GM20431 (cell line): ENCODE results near the gene SELENOW.
"Not testable (repeated sequence)": the region's sequence is repeated elsewhere in the genome, so short reads cannot be mapped to it uniquely, and the experiment has no call there.

Experiments
- in situ Hi-C: fragments of 300-500 bp; cut with MseI, MboI; formaldehyde crosslinking; loops from one replicate; pipeline ENCODE4 v1.15.0; 2020; ENCODE audit warnings: low sequenced_read_pairs; ENCODE audit not compliant: unreplicated experiment

Gene SELENOW

DNA sequence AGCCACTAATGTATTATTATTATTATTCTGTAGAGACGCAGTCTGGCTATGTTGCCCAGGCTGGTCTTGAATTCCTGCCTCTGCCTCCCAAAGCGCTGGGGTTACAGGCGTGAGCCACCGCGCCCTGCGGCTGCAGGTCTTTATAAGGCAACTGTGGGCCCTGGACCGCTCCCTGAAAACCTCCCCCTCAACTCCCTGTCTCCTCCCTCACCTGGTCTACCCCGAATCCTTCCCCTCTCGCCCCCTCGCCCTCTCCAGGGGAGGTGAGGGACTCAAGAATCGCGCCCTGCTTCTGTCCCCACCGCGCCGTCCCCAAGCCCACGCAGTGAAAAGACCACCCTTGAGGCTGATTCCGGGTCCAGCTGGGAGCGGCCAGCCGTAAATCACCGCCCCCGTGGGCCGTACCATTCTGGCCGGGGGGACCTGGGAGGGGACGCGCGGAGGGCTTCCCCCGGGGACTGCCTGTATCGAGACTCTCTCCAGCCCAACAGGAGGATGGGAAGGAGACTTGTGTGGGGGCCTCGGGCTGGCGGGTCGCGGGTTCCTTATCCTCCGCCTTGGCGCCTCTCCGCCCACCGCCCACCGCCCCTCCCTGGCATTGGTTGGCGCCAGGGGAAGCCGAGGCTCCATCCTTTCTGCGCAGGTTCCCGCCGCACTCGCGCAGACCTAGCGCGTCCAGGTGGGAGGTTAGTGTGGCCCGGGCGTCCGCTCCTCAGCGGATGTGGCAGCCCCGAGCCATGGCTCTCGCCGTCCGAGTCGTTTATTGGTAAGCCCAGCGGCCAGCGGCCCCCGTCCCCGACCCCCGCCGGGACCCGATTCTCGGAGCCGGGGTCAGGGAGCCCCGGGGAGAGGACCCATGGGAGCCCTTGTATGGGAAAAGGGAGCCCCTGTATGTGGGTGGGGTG lies at the start of gene SELENOW:
Gene SELENOW (plus strand): TSS at position 655 of the 905 bp plus-strand sequence. CDS start 83 bp downstream, at position 738.
- in situ Hi-C loops: no loop called here

DNA sequence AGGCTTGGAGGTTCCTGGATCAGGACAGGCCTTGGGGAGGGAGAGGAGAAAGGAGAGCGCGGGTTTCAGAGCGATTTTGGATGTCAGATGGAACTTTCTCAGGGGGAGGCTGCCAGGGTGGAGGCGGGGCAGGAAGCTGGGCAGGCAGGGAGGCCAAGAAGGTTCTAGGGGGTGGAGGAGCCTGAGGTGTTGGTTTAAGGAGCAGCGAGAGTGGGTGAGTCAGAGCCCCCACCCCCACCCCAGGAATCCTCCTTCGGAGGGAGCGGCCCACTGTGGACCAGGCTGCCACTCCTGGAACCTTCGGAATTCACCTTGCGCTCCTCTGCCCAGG lies 49.1 kb upstream of the SELENOW start:
- in situ Hi-C loops: no loop called here

DNA sequence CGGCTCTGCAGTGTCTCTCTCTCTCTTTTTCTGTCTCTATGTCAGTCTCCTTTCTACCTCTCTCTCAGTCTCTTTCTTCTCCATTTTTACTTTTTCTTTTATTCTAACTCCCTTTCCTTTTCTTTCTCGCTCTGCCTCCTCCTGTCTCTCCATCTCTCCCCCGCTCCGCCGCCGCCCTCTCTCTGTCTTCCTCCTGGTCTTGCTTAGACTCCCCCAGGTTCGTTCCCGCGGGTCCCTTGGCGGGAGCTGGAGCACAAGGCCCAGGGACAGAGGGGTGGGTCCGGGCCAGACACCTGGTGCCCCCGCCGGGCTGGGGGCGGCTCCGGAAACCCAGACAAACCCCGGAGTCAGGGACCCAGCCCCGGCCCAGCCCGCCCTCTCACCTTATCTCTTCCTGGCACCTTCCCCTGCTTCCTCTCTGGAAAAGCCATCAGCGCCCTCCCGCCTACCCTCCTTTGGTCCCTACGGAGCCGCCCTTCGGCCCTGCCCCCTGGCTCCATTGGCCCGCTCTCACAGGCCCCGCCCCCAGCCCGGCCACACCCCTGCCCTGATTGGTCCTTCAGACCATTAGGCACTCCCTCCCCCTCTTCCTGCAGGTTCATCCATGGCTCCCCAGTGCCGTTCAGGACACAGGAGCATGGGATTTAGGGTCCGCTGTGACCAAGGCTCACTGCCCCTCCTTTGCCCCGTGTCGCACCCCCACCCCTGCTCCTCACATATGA lies 48.5 kb upstream of the SELENOW start:
- in situ Hi-C loops: no loop called here

DNA sequence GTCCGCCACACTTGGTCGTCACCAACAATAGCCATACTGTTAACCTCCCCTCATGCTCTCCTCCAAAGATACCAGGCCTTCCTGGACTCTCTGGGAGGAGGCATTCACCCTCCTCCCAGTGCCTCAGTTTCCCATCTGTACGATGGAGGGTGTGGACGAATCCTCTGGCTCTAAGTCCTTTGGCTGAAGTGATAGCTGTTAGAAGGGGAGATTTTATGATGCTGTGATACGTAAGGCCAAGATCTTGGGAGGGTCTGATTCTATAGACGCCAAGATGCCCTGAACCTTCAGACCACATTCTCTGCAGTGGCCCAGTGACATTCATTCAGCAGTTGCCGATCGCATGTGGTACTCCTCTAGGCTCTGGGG lies 48.0 kb upstream of the SELENOW start:
- in situ Hi-C loops: no loop called here

DNA sequence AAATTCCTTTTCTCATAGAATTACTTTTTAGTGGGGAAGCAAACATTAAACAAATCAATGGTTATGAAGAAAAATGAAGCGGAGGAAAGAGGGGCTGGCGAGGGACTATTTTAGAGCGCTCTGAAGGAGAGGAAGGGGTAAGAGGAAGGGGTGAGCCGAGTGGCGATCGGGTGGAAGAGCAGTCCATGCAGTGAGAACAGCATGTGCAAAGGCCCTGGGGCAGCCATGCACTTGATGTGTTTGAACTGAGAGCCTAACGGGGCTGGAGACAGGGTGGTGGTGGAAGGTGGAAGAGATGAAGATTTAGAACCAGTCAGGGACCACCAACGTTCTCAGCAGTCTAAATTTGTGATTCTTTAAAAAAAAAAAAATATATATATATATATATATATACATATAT lies 47.6 kb upstream of the SELENOW start:
- in situ Hi-C loops: no loop called here

DNA sequence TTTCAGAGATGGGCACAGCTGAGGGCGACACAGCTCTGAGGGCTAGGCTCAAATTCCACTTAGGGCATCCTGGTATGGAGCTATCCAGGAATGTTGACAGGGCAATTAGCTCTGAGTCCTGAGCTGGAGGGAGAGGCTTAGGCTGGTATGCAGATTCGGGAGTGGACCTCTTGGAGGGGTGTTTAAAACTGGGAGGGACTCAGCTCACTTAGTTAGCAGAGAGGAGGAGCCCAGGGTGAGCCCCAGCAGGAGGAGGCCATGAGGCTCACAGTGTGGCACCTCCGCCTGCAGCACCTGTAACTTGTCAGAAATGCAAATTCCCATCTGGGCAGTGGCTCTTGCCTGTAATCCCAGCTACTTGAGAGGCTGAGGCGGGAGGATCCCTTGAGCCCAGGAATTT lies 43.4 kb upstream of the SELENOW start:
- in situ Hi-C loops: no loop called here

DNA sequence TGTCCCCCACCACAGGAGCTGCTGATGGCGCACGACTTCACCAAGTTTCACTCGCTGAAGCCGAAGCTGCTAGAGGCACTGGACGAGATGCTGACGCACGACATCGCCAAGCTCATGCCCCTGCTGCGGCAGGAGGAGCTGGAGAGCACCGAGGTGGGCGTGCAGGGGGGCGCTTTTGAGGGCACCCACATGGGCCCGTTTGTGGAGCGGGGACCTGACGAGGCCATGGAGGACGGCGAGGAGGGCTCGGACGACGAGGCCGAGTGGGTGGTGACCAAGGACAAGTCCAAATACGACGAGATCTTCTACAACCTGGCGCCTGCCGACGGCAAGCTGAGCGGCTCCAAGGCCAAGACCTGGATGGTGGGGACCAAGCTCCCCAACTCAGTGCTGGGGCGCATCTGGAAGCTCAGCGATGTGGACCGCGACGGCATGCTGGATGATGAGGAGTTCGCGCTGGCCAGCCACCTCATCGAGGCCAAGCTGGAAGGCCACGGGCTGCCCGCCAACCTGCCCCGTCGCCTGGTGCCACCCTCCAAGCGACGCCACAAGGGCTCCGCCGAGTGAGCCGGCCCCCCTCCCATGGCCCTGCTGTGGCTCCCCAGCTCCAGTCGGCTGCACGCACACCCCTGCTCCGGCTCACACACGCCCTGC lies 37.5 kb upstream of the SELENOW start:
- in situ Hi-C loops: no loop called here

DNA sequence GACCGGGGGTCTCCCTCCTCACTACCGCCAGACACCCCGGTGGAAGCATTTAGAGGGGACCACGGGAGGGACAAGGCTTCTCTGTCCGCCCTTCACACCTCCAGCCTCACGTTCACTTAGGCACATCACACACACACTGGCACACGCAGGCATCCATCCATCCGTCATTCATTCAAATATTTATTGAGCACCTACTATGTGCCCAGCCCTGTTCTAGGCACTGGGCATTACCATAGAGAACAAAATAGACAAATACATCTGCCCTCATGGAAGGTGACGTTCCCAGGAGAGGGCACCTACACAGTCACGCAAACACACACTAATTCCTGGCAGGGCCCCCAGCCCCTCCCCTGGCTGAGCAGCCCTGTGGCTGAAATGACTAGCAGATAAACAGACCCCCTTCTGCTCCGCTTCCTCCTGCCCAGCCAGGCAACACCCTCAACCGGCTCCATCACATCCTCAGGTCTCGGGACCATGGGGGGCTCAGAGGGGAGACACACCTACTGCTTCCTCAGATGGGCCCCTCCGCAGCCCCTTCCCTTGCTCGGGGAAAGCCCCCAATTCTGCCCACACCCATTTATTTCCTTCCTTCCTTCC lies 36.9 kb upstream of the SELENOW start:
- in situ Hi-C loops: no loop called here

DNA sequence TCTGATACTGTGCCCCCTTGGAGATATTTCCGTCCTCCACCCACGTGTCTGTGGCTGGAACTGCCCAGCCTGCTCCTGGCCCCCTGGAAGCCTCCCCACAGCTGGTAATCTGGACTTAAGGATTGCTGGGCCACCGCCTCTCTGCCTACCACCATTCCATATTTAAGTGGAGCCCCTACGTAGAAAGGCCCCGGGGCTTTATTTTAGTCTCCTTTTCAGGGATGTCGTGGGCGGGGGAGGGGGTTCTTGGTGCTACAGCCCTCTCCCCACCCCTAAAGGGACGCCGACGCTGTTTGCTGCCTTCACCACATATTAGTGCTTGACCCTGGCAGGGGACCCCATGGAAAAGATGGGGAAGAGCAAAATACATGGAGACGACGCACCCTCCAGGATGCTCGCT lies 35.9 kb upstream of the SELENOW start:
- in situ Hi-C loops: no loop called here

DNA sequence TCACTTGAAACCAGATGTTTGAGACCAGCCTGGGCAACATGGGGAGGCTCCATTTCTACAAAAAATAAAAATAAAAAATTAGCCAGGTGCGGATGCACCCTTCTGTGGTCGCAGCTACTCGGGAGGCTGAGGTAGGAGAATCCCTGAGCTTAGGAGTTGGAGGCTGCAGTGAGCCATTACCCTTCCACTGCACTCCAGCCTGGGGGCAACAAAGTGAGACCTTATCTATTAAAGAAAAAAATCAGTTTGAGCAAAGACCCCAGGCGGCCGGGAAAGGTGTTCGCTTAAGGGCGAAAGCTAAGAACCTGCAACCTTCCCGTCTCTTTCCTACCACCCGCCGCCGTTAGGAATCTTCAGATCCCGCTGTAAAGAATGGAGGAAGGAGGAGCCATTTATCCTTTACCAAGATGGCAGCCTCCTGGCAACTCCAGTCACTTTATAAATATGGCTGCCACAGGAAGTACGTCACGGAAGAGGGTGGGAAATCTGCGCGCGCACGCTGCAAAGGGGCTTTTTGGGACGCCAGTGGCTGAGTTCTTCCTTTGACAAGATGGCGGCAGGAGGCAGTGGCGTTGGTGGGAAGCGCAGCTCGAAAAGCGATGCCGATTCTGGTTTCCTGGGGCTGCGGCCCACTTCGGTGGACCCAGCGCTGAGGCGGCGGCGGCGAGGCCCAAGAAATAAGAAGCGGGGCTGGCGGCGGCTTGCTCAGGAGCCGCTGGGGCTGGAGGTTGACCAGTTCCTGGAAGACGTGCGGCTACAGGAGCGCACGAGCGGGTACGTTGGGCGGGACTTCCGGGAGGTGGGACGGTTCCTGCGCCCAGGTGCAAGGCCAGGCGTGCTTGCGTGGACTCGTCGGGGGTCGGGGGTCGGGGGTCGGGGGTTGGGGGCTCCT lies 33.2 kb upstream of the SELENOW start, which contains the start of gene NOP53:
Gene NOP53 (plus strand): TSS at position 537 of the 892 bp plus-strand sequence. CDS start 14 bp downstream, at position 551.
- in situ Hi-C loops: no loop called here

DNA sequence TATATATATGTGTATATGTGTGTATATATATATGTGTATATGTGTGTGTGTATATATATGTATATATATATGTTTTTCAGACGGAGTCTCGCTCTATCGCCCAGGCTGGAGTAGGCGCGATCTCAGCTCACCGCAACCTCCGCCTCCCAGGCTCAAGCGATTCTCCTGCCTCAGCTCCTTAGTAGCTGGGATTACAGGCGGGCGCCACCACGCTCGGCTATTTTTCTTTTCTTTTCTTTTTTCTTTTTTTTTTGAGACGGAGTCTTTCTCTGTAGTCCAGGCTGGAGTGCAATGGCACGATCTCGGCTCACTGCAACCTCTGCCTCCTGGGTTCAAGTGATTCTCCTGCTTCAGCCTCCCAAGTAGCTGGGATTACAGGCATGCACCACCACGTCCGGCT lies 32.4 kb upstream of the SELENOW start:
- in situ Hi-C loops: not testable (repeated sequence)

DNA sequence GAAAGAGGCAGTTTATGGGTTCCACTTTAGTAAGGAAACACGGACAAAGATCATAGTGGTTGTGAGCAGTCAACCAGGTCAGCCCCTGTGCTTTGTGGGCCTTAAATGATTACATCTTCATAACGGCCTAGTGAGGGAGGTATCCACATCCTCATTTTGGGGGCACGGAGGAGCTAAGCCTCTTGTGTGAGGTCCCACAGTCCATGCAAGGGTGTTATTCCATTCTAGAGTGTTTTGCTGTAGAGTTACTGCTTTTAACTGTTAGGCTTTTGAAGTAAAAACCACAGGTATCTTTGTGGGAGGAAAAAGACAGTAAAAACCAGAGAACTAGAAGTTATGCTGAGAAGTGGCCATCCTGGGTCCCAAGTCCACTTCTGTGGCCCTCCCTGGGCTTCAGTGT lies 29.2 kb upstream of the SELENOW start:
- in situ Hi-C loops: no loop called here

DNA sequence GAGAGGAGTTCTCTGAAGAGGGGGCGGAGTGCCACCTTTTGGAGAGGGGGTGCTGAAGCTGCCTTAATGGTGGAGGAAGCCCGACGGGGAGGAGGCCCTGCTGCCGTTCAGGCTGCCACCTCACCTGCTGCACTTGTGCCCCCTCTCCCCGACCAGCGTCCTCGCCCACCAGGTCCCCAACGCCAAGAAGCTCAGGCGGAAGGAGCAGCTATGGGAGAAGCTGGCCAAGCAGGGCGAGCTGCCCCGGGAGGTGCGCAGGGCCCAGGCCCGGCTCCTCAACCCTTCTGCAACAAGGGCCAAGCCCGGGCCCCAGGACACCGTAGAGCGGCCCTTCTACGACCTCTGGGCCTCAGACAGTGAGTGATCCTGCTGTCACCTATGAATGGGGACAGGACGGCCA lies 27.8 kb upstream of the SELENOW start:
- in situ Hi-C loops: no loop called here

DNA sequence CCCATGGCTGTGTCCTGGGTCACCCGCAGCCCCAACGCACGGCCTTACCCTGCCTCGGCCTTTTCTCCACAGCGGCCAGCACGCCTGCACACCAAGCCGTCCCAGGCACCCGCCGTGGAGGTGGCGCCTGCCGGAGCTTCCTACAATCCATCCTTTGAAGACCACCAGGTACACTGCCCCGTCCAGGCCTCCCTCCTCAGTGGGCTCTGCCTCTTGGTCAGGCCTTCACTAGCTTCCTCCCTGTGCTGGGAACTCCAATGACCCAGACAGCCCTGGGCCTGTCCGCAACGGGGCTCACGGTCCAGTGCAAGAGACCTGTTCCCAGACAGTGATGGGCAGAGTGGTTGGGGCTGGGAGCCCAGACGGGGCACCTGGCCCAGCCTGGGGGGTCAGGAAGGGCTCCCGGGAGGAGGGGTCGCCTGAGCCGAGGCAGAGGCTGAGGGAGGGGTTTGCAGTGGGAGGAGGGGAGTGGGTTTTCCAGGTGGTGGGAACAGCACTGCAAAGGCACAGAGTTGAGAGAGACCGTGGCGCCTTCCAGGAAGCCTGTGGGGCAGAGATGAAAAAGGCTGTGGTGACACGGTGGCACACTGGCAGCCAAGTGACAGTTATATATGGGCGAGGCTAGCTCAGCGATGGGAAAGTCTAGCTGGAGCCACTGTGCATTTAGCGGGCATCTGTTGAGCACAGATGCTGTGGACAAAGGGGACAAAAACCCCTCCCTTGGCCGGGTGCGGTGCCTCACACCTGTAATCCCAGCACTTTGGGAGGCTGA lies 25.9 kb upstream of the SELENOW start:
- in situ Hi-C loops: no loop called here

DNA sequence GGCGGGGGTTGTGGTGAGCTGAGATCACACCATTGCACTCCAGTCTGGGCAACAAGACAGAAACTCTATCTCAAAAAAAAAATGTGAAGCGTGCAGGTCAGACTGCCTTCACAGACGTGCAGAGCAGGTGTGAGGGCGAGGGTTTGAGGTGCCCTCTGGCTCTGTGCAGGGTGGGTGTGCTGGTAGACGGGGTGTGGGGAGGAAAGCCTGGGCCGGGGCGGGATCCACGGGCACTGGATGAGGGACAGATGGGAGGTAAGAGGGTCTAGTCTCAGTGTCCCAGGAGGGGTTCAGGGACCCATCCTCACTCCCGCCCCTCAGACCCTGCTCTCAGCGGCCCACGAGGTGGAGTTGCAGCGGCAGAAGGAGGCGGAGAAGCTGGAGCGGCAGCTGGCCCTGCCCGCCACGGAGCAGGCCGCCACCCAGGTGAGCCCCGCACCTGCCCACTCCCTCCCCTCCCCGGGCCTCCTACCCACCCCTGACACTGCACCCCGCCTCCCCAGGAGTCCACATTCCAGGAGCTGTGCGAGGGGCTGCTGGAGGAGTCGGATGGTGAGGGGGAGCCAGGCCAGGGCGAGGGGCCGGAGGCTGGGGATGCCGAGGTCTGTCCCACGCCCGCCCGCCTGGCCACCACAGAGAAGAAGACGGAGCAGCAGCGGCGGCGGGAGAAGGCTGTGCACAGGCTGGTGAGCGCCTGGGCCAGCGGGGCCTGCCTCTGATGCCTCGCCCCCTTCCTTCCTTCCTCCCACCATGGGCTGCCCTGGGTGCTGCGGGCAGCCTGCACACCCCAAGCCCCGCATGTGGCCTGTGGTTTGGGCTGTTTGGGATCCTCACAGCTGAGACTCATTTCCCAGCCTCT lies 24.1 kb upstream of the SELENOW start:
- in situ Hi-C loops: no loop called here

DNA sequence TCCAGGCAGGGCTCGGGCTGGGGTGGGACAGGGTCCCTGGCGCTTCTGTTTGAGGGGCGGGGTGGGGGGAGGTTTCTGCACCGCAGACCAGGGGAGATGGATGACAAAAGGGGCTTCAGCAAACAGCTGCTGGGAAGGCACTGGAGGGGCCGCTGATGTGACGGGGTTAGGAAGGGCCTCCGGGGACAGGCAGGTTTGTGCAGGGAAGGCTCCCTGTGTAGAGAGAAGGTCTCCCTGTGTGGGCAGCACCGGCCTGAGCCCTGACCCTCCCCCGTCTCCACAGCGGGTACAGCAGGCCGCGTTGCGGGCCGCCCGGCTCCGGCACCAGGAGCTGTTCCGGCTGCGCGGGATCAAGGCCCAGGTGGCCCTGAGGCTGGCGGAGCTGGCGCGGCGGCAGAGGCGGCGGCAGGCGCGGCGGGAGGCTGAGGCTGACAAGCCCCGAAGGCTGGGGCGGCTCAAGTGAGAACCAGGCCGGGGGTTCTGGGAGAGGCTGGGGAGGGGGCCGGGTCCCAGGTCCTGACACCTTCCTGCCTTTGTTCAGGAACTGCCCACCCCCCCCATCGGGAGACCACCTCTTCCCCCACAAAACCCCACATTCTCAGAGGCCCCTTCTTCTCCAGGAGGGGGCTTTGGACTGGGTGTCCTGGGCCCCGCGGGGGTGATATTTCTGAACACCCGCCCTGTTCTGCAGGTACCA lies 23.3 kb upstream of the SELENOW start:
- in situ Hi-C loops: no loop called here
